A549 treated with AZD2906 at 1 μM for 4 hours (cell line): Measurements from ENCODE around the gene SCRG1. TPM values are rescaled to one million over a fixed set of nuclear protein-coding genes. Genes with fewer than 3 reads are reported as not detected.

Source experiments
- total RNA-seq: library from RNA; stranded (reverse); fragments of 200-300 nt; extraction: Qiagen RNA extraction; gene quantifications from 5 replicates; pipeline ENCODE4 v1.2.3, GENCODE V29; 2022

Gene SCRG1
- total RNA-seq, result not detected in 5 replicates

DNA sequence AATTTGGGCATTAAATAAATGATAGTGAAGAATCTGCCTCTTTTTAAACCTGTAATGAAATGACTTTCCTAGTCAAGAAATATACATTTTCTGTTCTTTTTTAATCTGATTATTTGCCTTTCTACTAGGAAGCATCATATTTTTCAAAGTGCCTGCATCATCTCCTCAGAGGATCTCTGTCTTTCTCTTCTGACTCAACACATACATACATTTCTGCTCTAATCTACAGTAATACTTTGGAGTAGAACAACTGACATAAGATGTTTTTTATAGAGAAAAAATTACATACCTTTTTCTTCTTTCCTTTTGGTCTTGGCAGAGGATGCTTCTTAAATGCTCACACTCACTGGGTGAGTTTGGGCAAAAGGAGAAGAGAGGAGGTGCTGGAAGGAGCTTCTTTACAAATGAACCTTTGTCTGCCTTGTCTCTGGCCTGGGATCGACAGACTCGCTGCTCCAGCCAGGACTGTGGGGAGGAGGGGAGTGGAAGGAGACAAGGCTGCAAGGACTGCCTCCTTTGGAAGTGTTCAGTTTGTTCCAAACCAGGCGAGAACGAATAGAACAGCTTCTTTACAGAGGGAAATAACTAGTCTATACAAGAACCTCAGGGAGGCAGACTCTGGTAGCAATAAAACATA lies at the start of gene SCRG1:
TSS of gene SCRG1 (minus strand) at position 338 of the 637 bp plus-strand sequence. CDS start 7,702 bp downstream, outside the sequence.

DNA sequence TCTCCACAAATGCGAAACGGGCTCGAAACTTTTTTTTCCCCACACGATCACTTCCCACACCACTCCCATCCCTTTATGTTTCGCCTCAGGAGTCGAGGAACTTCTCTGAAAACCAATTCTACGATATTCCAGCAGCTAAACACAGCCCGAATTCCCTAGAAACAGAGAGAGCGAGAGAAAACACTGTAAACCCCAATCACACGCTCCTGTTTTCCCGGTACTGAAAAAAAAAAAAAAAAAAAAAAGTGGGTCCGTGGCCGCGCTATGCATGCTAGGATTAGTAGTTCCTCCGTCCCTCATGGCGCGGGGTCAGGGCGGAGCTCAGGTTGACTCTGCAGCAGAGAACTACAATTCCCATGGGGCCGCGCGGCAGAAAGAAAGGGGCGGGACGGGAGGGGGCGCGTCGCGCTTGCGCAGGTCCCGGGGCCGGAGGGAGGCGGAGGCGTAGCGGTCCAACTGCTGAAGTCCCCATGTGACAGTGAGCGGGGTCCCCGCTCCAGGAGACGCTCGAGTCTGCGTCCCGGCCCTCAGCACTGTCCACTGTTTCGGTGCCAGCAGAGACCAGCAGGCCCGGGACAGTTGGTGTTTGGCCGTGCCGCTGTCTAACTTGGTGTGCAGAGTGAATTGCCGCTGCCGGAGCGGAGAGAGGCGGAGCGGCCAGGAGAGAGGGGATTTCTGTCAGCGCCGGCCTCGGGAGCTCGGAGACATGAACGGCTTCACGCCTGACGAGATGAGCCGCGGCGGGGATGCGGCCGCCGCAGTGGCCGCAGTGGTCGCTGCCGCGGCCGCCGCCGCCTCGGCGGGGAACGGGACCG lies 28.2 kb downstream of the SCRG1 start, which contains the start of gene SAP30:
TSS of gene SAP30 (plus strand) at position 478 of the 815 bp plus-strand sequence. CDS start at position 707, 229 bp downstream.

Other genes with a start within 250 kb of the SCRG1 start
- gene GALNT7, start 230.3 kb downstream of the SCRG1 start, total RNA-seq, result 20.0 to 30.3 TPM (median 23.8 TPM) in 5 replicates
- 102 to 128 TPM (median 122 TPM) in 5 replicates for gene HMGB2, start 64.8 kb downstream of the SCRG1 start, total RNA-seq
- 23.3 to 25.9 TPM (median 24.1 TPM) in 5 replicates for gene SAP30, start 28.2 kb downstream of the SCRG1 start, total RNA-seq
- 0.21 to 0.41 TPM (median 0.24 TPM) in 5 replicates for gene HAND2, start 131.1 kb upstream of the SCRG1 start, total RNA-seq